SK-N-SH (cell line): ENCODE measurements around the gene RAB17. TPM values are rescaled to one million over a fixed set of nuclear protein-coding genes. Genes with fewer than 3 reads are reported as not detected.

ENCODE experiments used
- CTCF ChIA-PET: fragments of 300-600, 350-600 bp; formaldehyde crosslinking; extraction: SDS; loops from one replicate; lab custom pipeline; 2021; lab: Yijun Ruan, JAX
- POLR2A ChIA-PET: fragments of 350-600 bp; sonication (Branson Sonifier 250); formaldehyde crosslinking; extraction: SDS; loops from one replicate; lab custom pipeline; 2020; ENCODE audit warnings: antibody characterized with exemption, inconsistent platforms; lab: Yijun Ruan, JAX
- DNase-seq: peaks from one replicate; pipeline ENCODE4 v3.0.0; 2012
- H2AFZ ChIP-seq: fragments of 200-600 bp; sonication (generic); 2 replicates; pipeline ENCODE4 v1.8.1; 2016; ENCODE audit warnings: antibody characterized with exemption, mild to moderate bottlenecking, low read depth
- H3F3A ChIP-seq: fragments of 200-600 bp; sonication (generic); replicated peaks from 2 replicates; pipeline ENCODE3; 2016; ENCODE audit warnings: antibody characterized with exemption, mild to moderate bottlenecking; ENCODE audit not compliant: insufficient read depth
- H3K27ac ChIP-seq, 2 experiments: fragments of 200-500 bp in 1 of 2; fragments of 200-600 bp in 1 of 2; sonication (Bioruptor generic) in 1 of 2; sonication (generic), shearing (Covaris generic) in 1 of 2; 2 replicates each; pipeline versions ENCODE4 v1.5.1 to v1.6.1; 2014 to 2016; ENCODE audit warnings: low read depth in 2 of 2, inconsistent platforms in 1 of 2, low read length in 1 of 2, mild to moderate bottlenecking in 1 of 2, mixed read lengths in 1 of 2
- H3K27me3 ChIP-seq: fragments of 200-600 bp; sonication (generic), shearing (Covaris generic); 2 replicates; pipeline ENCODE4 v1.6.1; 2016; ENCODE audit warnings: mixed run types; ENCODE audit not compliant: insufficient read depth
- H3K36me3 ChIP-seq, 2 experiments: fragments of 200-500 bp in 1 of 2; fragments of 200-600 bp in 1 of 2; sonication (Bioruptor generic) in 1 of 2; sonication (generic) in 1 of 2; replicated peaks in 1 of 2; 2 replicates each; pipeline versions ENCODE3 to v1.5.1; 2014 to 2016; ENCODE audit warnings: low read length in 1 of 2, mild to moderate bottlenecking in 1 of 2; ENCODE audit not compliant: insufficient read depth in 2 of 2, control insufficient read depth in 1 of 2
- H3K4me1 ChIP-seq, 2 experiments: fragments of 200-500 bp in 1 of 2; fragments of 200-600 bp in 1 of 2; sonication (Bioruptor generic) in 1 of 2; sonication (generic), shearing (Covaris generic) in 1 of 2; 2 replicates each; pipeline versions ENCODE4 v1.5.1 to v1.6.1; 2014 to 2016; ENCODE audit warnings: low read depth in 1 of 2, low read length in 1 of 2, mixed run types in 1 of 2; ENCODE audit not compliant: insufficient read depth in 2 of 2, control insufficient read depth in 1 of 2
- H3K4me2 ChIP-seq: fragments of 200-600 bp; sonication (generic), shearing (Covaris generic); 2 replicates; pipeline ENCODE4 v1.6.1; 2017; ENCODE audit warnings: mixed run types
- H3K4me3 ChIP-seq, 2 experiments: fragments of 200-500 bp in 1 of 2; fragments of 200-600 bp in 1 of 2; sonication (Bioruptor generic) in 1 of 2; sonication (generic), shearing (Covaris generic) in 1 of 2; 2 replicates each; pipeline versions ENCODE4 v1.5.1 to v1.8.1; 2014 to 2016; ENCODE audit warnings: low read depth in 2 of 2, inconsistent platforms in 1 of 2, low read length in 1 of 2, mild to moderate bottlenecking in 1 of 2, mixed read lengths in 1 of 2, moderate library complexity in 1 of 2
- H3K79me2 ChIP-seq: fragments of 200-600 bp; sonication (generic); 2 replicates; pipeline ENCODE4 v1.8.1; 2017; ENCODE audit warnings: mild to moderate bottlenecking; ENCODE audit not compliant: insufficient read depth
- H3K9ac ChIP-seq: fragments of 200-600 bp; sonication (generic); 2 replicates; pipeline ENCODE4 v1.6.1; 2017; ENCODE audit warnings: mixed run types
- H3K9me2 ChIP-seq: fragments of 200-600 bp; sonication (generic); 2 replicates; pipeline ENCODE4 v1.6.1; 2017; ENCODE audit warnings: mixed run types
- H3K9me3 ChIP-seq: fragments of 200-600 bp; sonication (generic); 2 replicates; pipeline ENCODE4 v1.6.1; 2017; ENCODE audit warnings: mixed run types, mild to moderate bottlenecking, moderate library complexity
- H4K20me1 ChIP-seq: fragments of 200-600 bp; sonication (generic); 2 replicates; pipeline ENCODE4 v1.6.1; 2017; ENCODE audit warnings: mild to moderate bottlenecking, mixed run types; ENCODE audit not compliant: insufficient read depth
- CHD2 ChIP-seq: fragments of 150-350 bp; IDR thresholded peaks from 2 replicates; pipeline ENCODE4 v1.6.1; 2018; ENCODE audit warnings: low read length; ENCODE audit not compliant: partially characterized antibody
- EP300 ChIP-seq, 2 experiments: IDR thresholded peaks; 2 replicates each; pipeline versions ENCODE4 v1.4.0 to v1.6.1; 2012; ENCODE audit warnings: borderline replicate concordance in 1 of 2, low read depth in 1 of 2, low read length in 1 of 2
- FOSL2 ChIP-seq: IDR thresholded peaks from 2 replicates; pipeline ENCODE4 v1.4.0; 2012; ENCODE audit warnings: low read depth, mild to moderate bottlenecking, moderate library complexity, borderline replicate concordance
- FOXJ3 ChIP-seq: sonication (generic); formaldehyde crosslinking; IDR thresholded peaks from 2 replicates; pipeline ENCODE4 v1.5.1; 2020; ENCODE audit warnings: mild to moderate bottlenecking, missing genetic modification reagents
- FOXM1 ChIP-seq: IDR thresholded peaks from 2 replicates; pipeline ENCODE4 v1.4.0; 2012; ENCODE audit warnings: low read depth, mild to moderate bottlenecking
- GABPA ChIP-seq: IDR thresholded peaks from 2 replicates; pipeline ENCODE4 v1.4.0; 2012; ENCODE audit warnings: low read depth, mild to moderate bottlenecking
- IRF3 ChIP-seq: fragments of 150-350 bp; IDR thresholded peaks from 2 replicates; pipeline ENCODE4 v1.6.1; 2016; ENCODE audit warnings: mild to moderate bottlenecking, low read depth, low read length
- MEF2A ChIP-seq: IDR thresholded peaks from 2 replicates; pipeline ENCODE4 v1.4.0; 2012; ENCODE audit warnings: low read depth, borderline replicate concordance
- MXI1 ChIP-seq: IDR thresholded peaks from 2 replicates; pipeline ENCODE4 v1.6.1; 2012; ENCODE audit warnings: mild to moderate bottlenecking, low read depth, low read length, improper control_type of control experiment
- NRF1 ChIP-seq: IDR thresholded peaks from 2 replicates; pipeline ENCODE4 v1.6.1; 2012; ENCODE audit warnings: low read depth, mild to moderate bottlenecking, low read length
- RCOR1 ChIP-seq: fragments of 150-350 bp; IDR thresholded peaks from 2 replicates; pipeline ENCODE4 v1.6.1; 2017; ENCODE audit warnings: antibody characterized with exemption, low read length
- REST ChIP-seq: IDR thresholded peaks from 2 replicates; pipeline ENCODE4 v1.6.1; 2012; ENCODE audit warnings: mild to moderate bottlenecking, low read depth, low read length, moderate library complexity
- SIN3A ChIP-seq: IDR thresholded peaks from 2 replicates; pipeline ENCODE4 v1.6.1; 2012; ENCODE audit warnings: low read depth, mild to moderate bottlenecking, low read length, moderate library complexity, borderline replicate concordance
- WGBS: methylation state at CpG from one replicate; pipeline ENCODE4 v1.1.6; 2017; ENCODE audit warnings: low lambda C conversion rate; 5-methylcytosine and 5-hydroxymethylcytosine counted together
- polyA plus RNA-seq, 3 experiments: library from polyadenylated mRNA; depleted of rRNA; stranded (reverse); fragments of >200 nt; gene quantifications; 2 replicates each; pipeline ENCODE4 v1.2.3, GENCODE V29; 2012
- TF ChIP-seq, protein P1 (sequence below): IDR thresholded peaks from 2 replicates; pipeline ENCODE4; 2012
- TF ChIP-seq, protein P2 (sequence below): IDR thresholded peaks from 2 replicates; pipeline ENCODE4 v1.4.0; 2012; ENCODE audit warnings: low read depth, borderline replicate concordance

RAB17 gene
- polyA plus RNA-seq, 1 of the 3 experiments (the other 2 are of a cell fraction), result 0.10 TPM

GRCh38 chr2:237549216-237549615 lies 41.3 kb downstream of the RAB17 start:
- TF ChIP-seq MXI1 (no peak), FOXM1 (no peak), REST (no peak), EP300 (IDR thresholded peaks at IDR 0.05; ENCODE audit: borderline replicate concordance in 1 of 2, low read depth in 1 of 2, low read length in 1 of 2) (no peak), SIN3A (no peak), IRF3 (no peak), NRF1 (no peak), RCOR1 (no peak), CHD2 (no peak), FOXJ3 (CRISPR knock-in tag) (no peak), MEF2A (no peak), FOSL2 (no peak), GABPA (no peak)
- TF ChIP-seq, protein P1, sequence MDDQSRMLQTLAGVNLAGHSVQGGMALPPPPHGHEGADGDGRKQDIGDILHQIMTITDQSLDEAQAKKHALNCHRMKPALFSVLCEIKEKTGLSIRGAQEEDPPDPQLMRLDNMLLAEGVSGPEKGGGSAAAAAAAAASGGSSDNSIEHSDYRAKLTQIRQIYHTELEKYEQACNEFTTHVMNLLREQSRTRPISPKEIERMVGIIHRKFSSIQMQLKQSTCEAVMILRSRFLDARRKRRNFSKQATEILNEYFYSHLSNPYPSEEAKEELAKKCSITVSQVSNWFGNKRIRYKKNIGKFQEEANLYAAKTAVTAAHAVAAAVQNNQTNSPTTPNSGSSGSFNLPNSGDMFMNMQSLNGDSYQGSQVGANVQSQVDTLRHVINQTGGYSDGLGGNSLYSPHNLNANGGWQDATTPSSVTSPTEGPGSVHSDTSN, result no peak
- TF ChIP-seq, protein P2, sequence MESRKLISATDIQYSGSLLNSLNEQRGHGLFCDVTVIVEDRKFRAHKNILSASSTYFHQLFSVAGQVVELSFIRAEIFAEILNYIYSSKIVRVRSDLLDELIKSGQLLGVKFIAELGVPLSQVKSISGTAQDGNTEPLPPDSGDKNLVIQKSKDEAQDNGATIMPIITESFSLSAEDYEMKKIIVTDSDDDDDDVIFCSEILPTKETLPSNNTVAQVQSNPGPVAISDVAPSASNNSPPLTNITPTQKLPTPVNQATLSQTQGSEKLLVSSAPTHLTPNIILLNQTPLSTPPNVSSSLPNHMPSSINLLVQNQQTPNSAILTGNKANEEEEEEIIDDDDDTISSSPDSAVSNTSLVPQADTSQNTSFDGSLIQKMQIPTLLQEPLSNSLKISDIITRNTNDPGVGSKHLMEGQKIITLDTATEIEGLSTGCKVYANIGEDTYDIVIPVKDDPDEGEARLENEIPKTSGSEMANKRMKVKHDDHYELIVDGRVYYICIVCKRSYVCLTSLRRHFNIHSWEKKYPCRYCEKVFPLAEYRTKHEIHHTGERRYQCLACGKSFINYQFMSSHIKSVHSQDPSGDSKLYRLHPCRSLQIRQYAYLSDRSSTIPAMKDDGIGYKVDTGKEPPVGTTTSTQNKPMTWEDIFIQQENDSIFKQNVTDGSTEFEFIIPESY, result no peak
- DNase-seq, result no peak
- no peaks in the 10 kb centered on the region for H4K20me1 ChIP-seq
- no peaks in the 10 kb centered on the region for H3K9me2 ChIP-seq
- no peak overlapping the region for H3K4me3 ChIP-seq
- ChIA-PET CTCF (interaction anchor here (1.8 to 4.9 kb wide), 3 partner anchors 23 to 196 kb away, joined by 5 to 19 read pairs (median 17); no protein-coding TSS in a partner anchor), POLR2A (no interaction called here)
- H3K9me3 ChIP-seq, result peaks cover 5% of the 10 kb centered on the region; the same call in 1 of the 2 replicates
- H3K36me3 ChIP-seq, result peaks cover 18 to 79% of the 10 kb centered on the region in 2 experiments
- 94% methylated on average over 7 of the region's 8 CpGs for WGBS
- no peak overlapping the region for H3K4me2 ChIP-seq
- no peak overlapping the region for H2AFZ ChIP-seq
- H3K79me2 ChIP-seq, result no peaks in the 10 kb centered on the region
- no peak overlapping the region for H3K27ac ChIP-seq
- H3K4me1 ChIP-seq, result peaks cover 0 to 5% of the 10 kb centered on the region in 2 experiments; a peak in 1 of 4 replicates
- peaks cover 28% of the 10 kb centered on the region for H3F3A ChIP-seq
- H3K27me3 ChIP-seq, result no peaks in the 10 kb centered on the region
- H3K9ac ChIP-seq, result no peak overlapping the region
